Stimulated activated CD8-positive, alpha-beta memory T cell treated with anti-CD3 and anti-CD28 coated beads, Interleukin-7, amount 100 ng/mL, for 1 hour (primary cell): ENCODE data around the gene MKI67.
"Not testable (repeated sequence)": the region's sequence is repeated elsewhere in the genome, so short reads cannot be mapped to it uniquely, and the experiment has no call there.

Experiments used
- DNase-seq, 2 donors: peaks; one replicate each; pipeline ENCODE4 v3.0.0-alpha.2; 2020; ENCODE audit warnings: low read depth in 2 of 2

MKI67 gene

DNA sequence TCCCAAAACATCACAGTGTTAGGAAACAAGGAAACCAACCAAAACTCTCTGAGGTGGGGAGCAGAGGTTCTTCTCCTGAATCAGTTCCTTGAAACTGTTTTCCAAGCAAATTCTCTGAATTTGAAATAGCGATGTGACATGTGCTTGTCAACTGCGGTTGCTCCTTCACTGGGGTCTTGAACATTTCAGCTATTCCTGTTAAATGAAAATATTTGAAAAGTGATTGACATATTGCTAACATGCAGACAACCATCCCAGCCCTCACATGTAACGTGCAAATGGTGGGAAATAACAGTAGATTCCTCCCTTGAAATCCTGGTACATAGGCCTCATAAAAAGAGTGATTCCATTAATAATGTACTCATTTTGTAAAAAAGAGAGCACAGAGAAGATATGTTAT is 15.9 kb downstream of the MKI67 start:
- no peak for DNase-seq

DNA sequence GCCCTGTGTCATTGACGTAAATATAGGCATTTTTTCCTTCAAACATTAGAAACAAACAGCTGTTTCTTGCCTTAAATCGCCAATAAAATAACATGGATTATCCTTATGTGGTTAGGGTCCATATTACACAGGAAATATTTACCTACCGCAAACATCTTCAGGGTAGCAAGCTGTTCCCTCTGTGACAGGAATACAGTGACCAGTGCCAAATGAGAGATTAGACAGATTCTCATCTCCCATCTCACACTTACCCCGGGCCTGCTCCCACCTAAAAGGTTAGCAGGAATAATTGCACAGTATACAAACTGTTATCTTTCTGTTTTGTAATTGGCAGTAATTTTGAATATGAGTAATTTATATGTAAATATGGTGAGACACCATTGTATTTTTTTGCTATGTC is 16.5 kb downstream of the MKI67 start:
- DNase-seq: no peak

DNA sequence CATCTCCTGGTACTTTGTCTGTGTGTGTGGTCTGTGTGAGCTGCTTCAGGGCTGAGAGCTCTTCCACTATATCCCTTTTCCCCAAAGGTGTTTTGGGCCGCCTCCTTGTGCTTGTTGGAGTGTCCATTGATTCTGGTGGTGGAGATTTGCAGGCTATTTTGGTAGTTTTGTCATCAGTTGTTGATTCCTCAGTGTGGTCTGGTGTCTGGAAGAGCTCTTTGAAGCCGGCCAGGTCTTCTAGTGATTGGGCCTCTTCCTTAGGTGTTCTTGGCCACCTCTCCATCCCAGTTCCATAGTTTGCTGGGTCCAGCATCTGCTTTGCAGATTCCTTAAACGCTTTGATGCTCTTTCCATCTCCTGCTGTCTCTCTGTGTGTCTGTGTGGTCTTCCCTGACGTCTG is 20.8 kb downstream of the MKI67 start:
- no peak for DNase-seq

DNA sequence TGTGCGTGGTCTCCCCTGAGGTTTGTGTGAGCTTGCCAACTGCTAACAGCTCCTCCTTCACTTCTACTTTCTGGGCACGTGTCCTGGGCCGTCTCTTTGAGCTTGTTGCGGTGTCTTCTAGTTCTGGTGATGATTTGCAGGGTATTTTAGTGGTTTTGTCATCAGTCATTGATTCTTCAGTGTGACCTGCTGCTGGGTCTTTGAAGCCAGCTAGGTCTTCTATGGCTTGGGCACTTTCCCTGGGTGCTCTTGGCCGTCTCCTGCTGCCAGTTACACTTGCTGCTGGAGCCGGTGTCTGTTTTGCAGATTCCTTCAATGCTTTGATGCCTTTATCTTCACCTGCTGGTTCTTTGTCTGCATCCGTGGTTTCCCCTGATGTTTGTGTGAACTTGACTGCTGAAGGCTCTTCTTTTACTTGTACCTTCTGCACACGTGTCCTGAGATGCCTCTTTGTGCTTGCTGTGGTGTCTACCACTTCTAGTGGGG is 23.0 kb downstream of the MKI67 start:
- DNase-seq: no peak

DNA sequence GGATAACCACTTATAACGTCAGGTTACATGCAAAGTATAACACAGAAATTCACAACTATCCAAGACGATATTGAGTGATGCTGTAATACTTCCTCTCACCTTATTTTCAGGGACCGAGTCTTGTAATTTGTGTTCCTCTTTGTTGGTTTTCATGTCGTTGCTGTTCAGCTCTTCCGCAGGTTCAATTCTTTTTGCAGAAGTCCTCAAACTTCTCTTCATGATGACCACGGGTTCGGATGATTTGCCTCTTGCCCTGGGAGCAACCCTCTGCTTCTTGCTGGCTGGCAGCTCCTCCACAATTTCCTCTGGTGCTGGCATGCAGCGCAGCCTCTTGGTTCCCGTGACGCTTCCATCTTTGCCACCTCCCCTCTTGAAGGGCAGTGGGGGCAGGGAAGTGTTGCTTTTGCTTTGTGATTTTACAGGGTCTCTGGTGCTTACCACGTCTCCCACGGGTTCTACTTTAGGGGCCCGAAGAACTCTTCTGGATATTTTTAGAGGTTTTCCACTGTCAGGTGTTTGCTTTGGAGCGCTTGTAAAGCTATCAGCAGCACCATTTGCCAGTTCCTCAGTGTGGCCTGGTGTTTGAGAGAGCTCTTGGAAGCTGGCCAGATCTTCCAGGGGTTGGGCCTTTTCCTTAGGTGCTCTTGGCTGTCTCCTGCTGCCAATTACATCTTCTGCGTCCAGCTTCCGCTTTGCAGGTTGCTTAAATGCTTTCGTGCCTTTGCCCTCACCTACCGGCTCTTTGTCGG is 23.6 kb downstream of the MKI67 start:
- DNase-seq: no peak

DNA sequence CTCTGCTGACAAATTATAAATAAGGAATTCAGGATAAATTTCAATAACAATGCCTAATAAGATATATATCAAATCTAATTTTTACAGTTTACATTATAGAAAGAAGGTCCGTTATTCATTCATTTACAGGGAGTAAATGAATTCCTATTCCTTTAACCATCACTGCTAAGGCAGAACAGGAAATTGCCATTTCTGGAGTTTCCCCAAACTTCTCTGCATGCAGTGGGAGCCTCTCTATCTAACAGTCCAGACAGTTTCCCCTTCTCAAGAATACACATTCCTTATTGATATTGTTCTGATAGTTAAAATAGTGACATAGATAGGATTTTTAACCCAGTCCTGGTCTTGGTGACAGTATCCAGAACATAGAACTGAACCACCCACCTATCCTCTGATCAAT is 24.3 kb downstream of the MKI67 start:
- DNase-seq: no peak

DNA sequence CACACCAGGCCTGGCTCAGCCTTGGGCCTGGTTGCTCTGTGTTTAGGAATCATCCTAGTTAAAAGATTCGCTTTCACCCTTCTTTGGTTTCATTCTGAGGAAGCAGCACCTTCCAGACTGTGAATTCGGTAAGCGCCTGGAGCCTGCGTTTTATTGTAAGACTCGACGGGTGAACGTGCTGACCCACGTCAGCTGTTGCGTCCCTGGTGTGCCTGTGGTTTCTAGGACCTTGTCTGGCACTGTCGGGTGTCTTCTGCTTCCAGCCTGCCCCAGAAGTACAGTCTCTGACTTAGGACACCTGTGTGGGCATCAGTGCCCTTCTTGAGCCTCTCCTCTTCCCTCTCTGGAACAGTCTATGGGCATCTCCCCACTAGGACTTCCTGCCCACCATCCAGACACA is 26.3 kb downstream of the MKI67 start:
- DNase-seq: no peak

DNA sequence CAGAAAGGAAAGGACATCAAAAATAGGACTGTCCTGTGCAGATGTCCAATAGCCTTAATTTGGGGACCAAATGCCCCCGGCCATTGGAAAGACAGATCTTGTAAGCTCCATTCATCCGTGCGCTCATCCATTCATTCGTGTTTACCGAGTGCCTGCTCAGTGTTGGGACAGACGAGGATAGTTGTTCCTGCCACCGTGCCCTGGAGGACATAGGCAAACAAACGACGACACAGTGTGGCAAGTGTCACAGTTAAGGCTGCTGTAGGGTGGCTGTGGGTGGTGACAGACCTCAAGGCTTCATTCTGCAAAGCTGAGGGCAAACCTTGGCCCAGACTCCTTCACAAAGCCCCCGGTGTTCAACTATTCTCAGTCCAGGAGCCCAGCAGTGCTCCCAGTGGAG is 27.6 kb downstream of the MKI67 start:
- DNase-seq: no peak

DNA sequence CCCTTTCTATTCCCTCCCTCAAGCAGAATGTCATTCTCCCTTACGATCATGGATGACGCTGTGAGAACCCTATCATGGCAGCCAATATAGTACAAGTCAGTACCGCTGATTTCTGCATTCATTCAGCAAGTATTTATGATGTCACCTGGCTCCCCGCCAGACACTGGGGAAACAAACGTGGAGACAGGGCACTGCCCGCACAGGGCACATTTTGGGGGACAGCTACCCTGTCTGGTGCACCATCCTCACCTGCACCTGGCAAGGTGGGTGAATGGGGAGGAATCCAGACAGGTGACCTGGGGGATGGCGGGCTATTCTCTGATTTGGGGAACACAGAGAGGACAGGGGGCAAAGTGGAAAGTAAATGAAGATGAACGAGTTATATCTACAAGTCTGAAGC is 28.4 kb downstream of the MKI67 start:
- no peak for DNase-seq

DNA sequence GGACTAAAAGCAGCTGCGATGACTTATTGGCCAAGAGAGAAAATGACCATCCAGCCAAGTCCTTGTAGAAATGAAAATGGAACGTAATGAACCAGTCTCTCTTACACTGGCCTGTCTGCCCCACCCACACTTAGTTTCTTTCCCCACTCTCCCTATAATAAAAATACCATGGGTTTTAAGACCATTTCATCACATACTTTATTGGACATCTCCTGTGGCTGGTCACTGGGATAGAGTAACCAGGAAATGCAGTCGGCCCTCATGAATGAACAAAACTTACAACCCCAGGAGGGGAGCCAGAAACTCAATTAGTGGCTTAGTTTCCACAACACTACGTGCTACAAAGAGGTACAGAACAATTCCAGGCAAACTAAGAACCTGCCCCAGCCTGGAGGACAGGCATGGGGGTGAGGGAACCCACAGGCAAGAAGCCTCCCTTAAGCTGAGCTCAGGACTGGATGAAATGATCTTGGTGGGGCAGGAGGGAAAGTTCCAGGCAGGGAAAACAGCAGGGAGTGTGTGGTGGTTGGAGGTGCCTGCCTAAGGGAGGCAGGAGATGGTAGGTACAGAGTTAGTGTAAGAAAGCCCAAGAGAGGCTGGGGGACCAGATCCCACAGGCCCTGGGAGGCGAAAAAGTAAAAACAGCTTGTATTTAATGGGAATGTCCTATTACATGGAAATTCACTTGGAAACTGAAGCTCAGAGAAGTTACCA is 29.6 kb downstream of the MKI67 start:
- no peak for DNase-seq

DNA sequence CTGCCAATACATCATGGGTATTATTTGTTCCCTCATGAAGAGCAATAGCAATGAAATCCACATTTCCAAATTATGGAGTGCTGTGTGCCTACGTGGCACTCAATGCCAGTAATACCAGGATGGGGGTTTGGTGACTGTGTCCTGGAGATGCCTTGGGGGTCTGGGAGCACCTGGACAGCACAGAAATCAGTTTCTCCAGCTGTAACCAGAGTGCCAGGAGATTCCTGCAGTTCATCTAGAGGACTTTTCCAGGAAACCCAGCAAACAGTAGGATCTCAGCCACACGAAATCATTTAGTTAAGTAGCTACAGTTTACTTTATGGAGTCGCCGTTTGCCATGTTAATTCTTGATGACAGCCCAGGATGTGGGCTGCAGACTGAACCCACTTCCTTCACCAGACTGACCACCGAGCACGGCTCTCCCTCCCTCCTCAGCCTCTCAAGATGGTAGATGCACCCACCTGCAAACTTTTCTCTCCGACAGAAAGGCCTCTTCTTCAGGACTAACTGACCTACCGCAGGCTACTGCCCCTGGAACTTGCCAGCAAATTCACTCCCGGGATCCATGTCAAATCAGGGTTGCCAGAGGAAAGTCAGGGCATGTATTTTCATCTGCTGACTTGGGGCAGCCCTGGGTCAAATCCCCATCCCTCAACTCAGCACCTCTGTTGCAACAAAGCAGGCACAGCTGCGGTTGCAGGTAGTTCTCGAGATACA is 30.3 kb downstream of the MKI67 start:
- DNase-seq: no peak

DNA sequence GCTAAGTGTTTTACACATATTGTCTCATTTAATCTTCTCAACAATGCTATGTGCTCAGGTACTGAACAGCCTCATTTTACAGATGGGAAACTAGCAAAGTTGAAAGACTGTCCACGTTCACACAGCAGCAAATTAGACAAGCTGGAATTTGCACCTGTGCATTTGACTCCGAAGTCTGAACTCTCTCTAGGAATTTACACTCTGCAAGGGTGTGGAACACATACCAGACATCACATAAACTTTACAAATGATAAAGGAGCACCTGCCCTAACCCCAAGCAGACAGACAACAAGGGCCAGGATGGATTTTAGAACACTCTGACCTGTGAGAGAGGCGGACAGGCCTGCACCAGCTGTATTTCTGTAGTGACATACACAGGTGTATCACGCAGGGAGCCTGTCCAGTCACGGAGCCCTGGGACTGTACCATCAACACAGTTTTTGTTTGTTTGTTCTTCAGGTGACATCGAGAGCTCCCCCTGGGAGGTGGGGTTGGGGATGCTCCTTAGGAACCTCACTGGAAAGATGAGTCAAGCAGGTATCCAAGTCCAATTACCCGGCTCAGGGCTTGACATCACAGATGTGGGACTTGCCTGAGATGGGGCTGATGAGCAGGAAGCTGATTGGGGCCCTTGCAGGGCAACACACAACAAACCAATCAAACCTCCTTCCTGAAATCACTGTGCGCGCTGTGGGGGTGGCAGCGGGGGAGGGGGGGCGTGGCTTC is 31.0 kb downstream of the MKI67 start:
- DNase-seq: no peak

DNA sequence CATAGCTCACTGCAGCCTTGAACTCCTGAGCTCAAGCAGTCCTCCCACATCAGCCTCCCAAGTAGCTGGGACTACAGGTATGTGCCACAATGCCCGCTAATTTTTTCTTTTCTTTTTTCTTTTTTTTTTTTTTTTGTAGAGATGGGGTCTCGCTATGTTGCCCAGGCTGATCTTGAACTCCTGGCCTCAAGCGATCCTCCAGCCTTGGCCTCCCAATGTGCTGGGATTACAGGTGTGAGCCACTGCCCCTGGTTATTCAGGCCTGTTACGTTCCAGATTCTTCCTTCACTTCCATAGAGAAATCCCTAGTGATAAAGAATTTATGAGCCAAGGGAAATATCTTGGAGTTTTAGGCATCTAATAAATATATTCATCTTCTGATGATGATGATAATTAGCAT is 31.6 kb downstream of the MKI67 start:
- not testable (repeated sequence) for DNase-seq

DNA sequence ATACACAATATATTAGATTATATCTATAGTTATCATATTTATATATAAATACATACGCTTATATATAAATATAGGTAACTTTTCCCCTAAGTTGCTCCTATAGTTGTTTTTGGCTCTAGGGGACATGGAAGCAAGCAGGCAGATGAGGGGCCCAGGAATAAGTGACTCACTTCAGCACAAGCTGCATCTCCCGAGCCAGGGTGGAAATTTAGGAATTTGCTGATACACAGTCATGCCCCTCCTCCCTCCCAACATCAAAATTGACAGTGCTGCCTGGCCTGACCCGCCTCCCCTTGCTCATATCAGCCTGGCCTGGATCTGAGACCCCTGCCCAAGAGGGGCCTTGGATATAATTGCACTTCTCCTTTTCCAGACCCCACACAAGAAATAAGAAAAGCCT is 33.8 kb downstream of the MKI67 start:
- no peak for DNase-seq

DNA sequence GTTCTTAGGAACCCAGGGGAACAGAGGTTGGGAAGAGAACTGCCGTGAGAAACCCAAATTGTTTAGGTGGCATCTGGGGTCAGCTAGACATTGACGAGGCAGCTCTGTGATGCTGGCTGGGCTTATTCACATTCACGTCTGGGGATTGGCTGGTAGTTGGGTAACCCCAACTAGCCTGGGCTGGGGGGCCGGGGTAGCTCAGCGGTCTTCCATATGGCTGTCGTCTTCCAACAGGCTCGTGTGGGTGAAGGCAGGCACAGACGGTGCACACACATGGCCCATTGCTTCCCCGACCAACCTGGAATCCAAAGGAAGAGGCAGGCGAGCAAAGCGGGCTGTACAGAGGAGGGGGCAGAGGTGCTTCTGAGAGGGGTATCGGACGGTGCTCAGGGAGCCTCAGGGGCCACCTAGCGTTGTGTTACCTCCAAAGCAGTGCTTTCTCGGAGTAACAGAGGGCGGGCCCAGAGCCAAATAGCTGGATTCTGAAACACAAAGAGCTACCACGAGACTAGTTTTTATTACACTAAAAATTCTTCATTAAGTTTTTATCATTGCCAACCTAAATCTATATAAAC is 34.5 kb downstream of the MKI67 start:
- no peak for DNase-seq

DNA sequence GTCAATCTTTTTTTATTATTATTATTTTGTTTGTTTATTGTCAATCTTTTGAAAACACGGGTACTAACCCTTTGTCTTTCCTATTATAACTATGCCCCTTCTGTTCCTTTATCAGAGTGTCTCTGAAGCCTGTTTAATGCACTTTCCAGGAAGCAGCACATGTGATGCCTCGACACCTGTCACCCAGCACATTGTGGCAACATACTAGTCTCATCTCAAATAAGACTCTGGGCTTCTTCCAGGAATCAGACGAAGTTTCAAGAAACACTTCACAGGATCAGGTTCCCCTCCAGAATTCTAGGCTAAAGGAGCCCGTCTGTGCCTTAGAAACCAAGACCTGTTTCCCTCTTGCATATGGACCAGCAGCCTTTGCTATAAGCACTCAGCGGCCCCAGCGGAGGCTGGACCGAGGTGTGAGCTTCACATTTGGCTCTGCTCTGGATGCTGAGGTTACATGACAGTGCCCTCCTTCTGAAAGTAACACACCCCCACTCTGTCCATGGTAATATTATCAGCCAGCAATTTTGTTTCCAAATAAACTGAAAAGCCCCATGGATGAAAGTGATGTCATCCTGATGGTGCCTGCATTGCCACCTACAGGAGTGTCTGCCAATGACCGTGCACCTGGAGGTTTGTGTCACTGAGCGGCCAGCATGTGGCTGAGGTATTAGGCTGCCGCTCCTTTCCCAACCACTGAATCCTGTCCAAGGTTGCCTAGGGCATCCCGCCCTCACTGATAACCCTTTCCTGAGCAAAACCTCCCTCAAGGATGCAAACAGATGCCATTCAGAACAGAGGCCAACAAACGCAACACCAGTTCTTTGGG is 38.1 kb downstream of the MKI67 start:
- DNase-seq: no peak

DNA sequence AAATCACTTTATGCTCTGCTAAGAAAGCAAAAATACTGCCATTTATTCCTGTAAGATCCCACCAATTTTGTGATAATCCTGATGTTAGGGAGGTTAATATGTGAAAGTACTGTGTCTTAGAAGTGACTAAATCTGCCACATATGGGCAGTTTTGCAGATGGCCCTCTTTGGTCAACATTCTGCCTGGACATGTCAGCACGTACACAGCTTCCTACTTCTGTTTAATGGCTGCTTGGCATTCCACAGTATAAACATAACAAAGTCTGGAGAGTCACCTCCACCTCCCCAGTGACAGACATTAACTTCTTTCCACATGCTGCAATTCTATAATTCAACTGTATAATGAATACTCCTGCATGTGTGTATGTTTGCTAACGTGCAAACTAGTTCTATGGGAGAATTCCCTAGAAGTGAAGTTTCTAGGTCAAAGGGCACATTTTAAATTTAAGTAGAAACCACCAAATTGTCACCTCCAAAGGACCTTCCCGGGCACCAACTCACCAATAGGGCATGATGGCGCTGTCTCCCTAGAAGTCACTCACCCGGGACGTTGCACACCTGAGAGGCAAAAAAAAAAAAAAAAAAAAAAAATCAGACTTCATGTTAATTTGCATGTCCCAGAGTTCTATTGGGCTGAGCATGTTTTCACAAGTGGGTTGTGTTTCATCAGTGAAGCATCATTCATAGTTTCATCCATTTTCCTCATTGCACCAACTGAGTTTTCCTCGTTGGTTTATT is 38.9 kb downstream of the MKI67 start:
- no peak for DNase-seq

DNA sequence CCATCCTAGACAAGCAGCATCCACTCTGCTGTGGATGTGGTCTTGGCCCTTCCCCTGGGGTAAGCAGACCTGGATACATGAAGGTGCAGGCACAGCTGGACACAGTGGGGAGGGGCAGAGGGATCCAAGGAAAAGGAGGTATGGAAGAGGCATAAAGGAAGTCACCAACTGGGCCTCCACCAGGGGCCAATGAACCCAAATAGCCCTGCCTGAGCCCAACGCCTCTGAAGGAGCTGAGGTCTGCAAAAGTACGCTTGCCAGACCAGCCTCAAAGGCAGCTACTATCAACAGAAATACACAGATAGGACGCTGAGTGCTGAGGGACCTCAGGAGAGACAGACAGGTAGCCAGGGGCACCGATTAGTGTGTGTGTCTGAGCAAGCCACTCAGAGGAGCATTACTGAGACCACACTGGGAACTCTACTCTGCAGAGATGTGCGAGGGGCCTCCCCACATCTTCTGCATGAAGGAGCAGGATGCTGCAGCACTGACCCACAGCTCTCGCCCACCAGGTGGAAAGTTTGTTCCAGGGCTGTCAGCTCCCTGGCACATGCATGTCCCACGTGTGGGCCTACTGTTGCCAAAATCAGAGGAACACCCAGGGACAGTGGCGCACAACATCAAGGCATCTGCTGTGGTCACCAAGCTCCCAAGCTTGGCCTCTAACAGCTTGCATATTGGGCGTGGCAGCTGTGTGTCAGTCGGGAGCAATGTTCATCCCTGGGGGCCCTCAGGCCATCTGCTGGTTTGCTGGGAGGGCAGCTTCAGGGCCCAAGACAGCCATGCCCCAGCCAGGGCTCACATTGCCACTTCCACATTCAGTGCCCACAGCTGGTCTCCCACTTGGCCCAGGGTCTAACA is 40.0 kb downstream of the MKI67 start:
- no peak for DNase-seq

DNA sequence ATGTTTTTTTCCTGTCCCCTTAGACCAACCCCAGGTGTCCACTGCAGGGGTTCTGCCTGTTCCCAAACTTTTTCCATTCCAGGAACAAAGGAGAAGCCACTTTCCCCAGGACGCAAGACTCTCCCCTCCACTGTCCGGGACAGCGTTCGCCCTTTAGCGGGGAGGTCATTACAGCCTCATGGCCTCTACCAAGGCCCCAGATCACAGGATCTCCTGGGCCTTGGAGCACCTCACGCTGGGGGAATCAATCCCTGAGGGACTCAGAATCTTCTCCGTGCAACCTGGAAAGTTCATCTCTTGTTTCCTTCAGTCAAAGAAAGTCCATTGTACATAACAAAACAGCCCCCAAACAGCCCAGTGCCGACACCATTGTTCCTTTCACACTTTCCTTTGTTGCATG is 41.2 kb downstream of the MKI67 start:
- no peak for DNase-seq
